Thoracic aorta (tissue), 2 donors: ENCODE results near the gene SLC24A3. TPM values are rescaled to one million over a fixed set of nuclear protein-coding genes. Genes with fewer than 3 reads are reported as not detected.

Experiments
- ATAC-seq: fragments of 150-250 bp; one replicate; pipeline ENCODE4 v1.8.0; 2017; ENCODE audit warnings: low read depth; ENCODE audit not compliant: insufficient number of reproducible peaks, low FRiP score
- DNase-seq: peaks from one replicate; pipeline ENCODE4 v3.0.0-alpha.2; 2020; ENCODE audit warnings: low spot score
- H3K27ac ChIP-seq, 2 donors: fragments of 200-600 bp; sonication (generic); 1 replicate in 1 of 2; 2 replicates in 1 of 2; pipeline ENCODE4 v1.5.1; 2016; ENCODE audit warnings: mild to moderate bottlenecking in 2 of 2, moderate library complexity in 2 of 2
- H3K27me3 ChIP-seq: fragments of 200-600 bp; sonication (generic); replicated peaks from 2 replicates; pipeline ENCODE4 v1.6.0; 2016; ENCODE audit warnings: mild to moderate bottlenecking; ENCODE audit not compliant: insufficient read depth
- H3K36me3 ChIP-seq: fragments of 200-600 bp; sonication (generic); one replicate; pipeline ENCODE4 v1.5.1; 2016
- H3K4me1 ChIP-seq, 2 donors: fragments of 200-600 bp; sonication (generic); 1 replicate in 1 of 2; 2 replicates in 1 of 2; pipeline versions ENCODE4 v1.5.1 to v1.6.0; 2016; ENCODE audit warnings: low read depth in 2 of 2, mild to moderate bottlenecking in 1 of 2; ENCODE audit not compliant: control insufficient read depth in 1 of 2
- H3K4me3 ChIP-seq: fragments of 200-600 bp; sonication (generic); 2 replicates; pipeline ENCODE4 v1.5.1; 2016; ENCODE audit warnings: mild to moderate bottlenecking
- H3K9me3 ChIP-seq: fragments of 200-600 bp; sonication (generic); 2 replicates; pipeline ENCODE4 v1.5.1; 2016
- CTCF ChIP-seq: fragments of 200-600 bp; sonication (generic); IDR thresholded peaks from one replicate; pipeline ENCODE4 v1.5.1; 2019; ENCODE audit warnings: antibody characterized with exemption
- total RNA-seq, 2 donors: library from RNA; depleted of rRNA; stranded (reverse); fragments of >200 nt; gene quantifications; one replicate each; pipeline versions ENCODE4 v1.1.0 to v1.2.3, GENCODE V29; 2016

The SLC24A3 gene
- total RNA-seq, 2 donors from 2014 or later, result 8.3 to 31.4 TPM

GRCh38 chr20:19539191-19539590, 326.7 kb downstream of the SLC24A3 start:
- no peaks in the 10 kb centered on the region for H3K27me3 ChIP-seq
- no peaks in the 10 kb centered on the region for H3K9me3 ChIP-seq
- no peaks in the 10 kb centered on the region for H3K36me3 ChIP-seq
- H3K4me1 ChIP-seq, result peaks cover 3 to 7% of the 10 kb centered on the region in 2 donors
- TF ChIP-seq CTCF, result no peak
- no peak for ATAC-seq
- H3K4me3 ChIP-seq, result no peak overlapping the region
- DNase-seq, result no peak
- no peak overlapping the region for H3K27ac ChIP-seq

GRCh38 chr20:19540392-19540791, 327.9 kb downstream of the SLC24A3 start:
- H3K36me3 ChIP-seq, result no peaks in the 10 kb centered on the region
- DNase-seq (no peak), ATAC-seq (no peak)
- TF ChIP-seq CTCF, result no peak
- no peak overlapping the region for H3K27ac ChIP-seq
- no peak overlapping the region for H3K4me3 ChIP-seq
- peaks cover 3 to 7% of the 10 kb centered on the region in 2 donors for H3K4me1 ChIP-seq
- H3K9me3 ChIP-seq, result no peaks in the 10 kb centered on the region
- no peaks in the 10 kb centered on the region for H3K27me3 ChIP-seq

GRCh38 chr20:19543101-19543500, 330.7 kb downstream of the SLC24A3 start:
- ATAC-seq (no peak), DNase-seq (no peak)
- TF ChIP-seq CTCF, result no peak
- peaks cover 3 to 7% of the 10 kb centered on the region in 2 donors for H3K4me1 ChIP-seq
- H3K27ac ChIP-seq, result no peak overlapping the region
- no peaks in the 10 kb centered on the region for H3K9me3 ChIP-seq
- H3K4me3 ChIP-seq, result no peak overlapping the region
- H3K36me3 ChIP-seq, result no peaks in the 10 kb centered on the region
- no peaks in the 10 kb centered on the region for H3K27me3 ChIP-seq

- H3K9me3 ChIP-seq, result no peaks in the 10 kb centered on the region
- H3K4me1 ChIP-seq, result peaks cover 4 to 11% of the 10 kb centered on the region in 2 donors
- no peaks in the 10 kb centered on the region for H3K36me3 ChIP-seq
- no peak overlapping the region for H3K27ac ChIP-seq
- DNase-seq (no peak), ATAC-seq (no peak)
- H3K4me3 ChIP-seq, result no peak overlapping the region
- TF ChIP-seq CTCF, result no peak
- no peaks in the 10 kb centered on the region for H3K27me3 ChIP-seq
These were observed 332.2 kb downstream of the SLC24A3 start for GRCh38 chr20:19544684-19545083.

GRCh38 chr20:19546648-19547047, 334.2 kb downstream of the SLC24A3 start:
- Histone ChIP-seq H3K9me3 (no peaks in the 10 kb centered on the region), H3K27me3 (no peaks in the 10 kb centered on the region), H3K4me1 (peaks cover 11 to 19% of the 10 kb centered on the region in 2 donors), H3K36me3 (no peaks in the 10 kb centered on the region), H3K27ac (no peak overlapping the region), H3K4me3 (no peak overlapping the region)
- DNase-seq (no peak), ATAC-seq (no peak)
- no peak for TF ChIP-seq CTCF
